ENCODE results near the gene MYL10. TPM values are rescaled to one million over a fixed set of nuclear protein-coding genes. Genes with fewer than 3 reads are reported as not detected.

MYL10 gene
- polyA plus RNA-seq, 1 donor from 2014 or later: not detected

DNA sequence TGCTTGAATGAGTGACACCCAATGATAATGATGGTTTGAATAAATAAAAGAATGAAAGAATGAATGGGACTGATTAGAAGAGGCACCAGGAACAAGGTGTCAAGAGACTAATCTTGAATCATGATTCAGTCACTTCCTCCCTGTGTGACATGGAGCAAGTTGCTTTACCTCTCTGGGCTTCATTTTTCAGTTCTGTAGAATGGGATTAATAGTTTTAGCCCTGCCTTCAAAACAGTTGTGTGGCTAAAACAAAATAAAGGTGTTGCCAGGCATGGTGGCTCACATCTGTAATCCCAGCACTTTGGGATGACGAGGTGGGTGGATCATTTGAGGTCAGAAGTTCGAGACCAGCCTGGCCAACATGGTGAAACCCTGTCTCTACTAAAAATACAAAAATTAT is 37.6 kb downstream of the MYL10 start:
- no peak overlapping the region for H3K9ac ChIP-seq (ENCODE audit: low read length)
- H2AFZ ChIP-seq (ENCODE audit: low read depth, low read length): no peak overlapping the region
- H3F3A ChIP-seq (ENCODE audit: insufficient read depth, low read length, poor library complexity, severe bottlenecking): no peaks in the 10 kb centered on the region
- H3K9me2 ChIP-seq (ENCODE audit: insufficient read depth, low read length): no peaks in the 10 kb centered on the region
- H3K27me3 ChIP-seq (ENCODE audit: insufficient read depth, low read depth, low read length): no peaks in the 10 kb centered on the region
- H3K36me3 ChIP-seq (ENCODE audit: insufficient read depth, low read length): no peaks in the 10 kb centered on the region
- H3K27ac ChIP-seq (ENCODE audit: low read length): no peak overlapping the region
- no peak for TF ChIP-seq EP300 (conservative IDR thresholded peaks at IDR 0.05; ENCODE audit: poor library complexity, severe bottlenecking)
- no peak for TF ChIP-seq SMC3 (conservative IDR thresholded peaks at IDR 0.05; ENCODE audit: poor library complexity)
- TF ChIP-seq CTCF (IDR thresholded peaks at IDR 0.05; ENCODE audit: poor library complexity, severe bottlenecking): no peak
- no peak for TF ChIP-seq EZH2 (IDR thresholded peaks at IDR 0.05; ENCODE audit: borderline replicate concordance, insufficient read depth, low read length, poor library complexity, severe bottlenecking)
- no peak for TF ChIP-seq MXI1 (conservative IDR thresholded peaks at IDR 0.05; ENCODE audit: poor library complexity, severe bottlenecking)
- TF ChIP-seq, protein P1, sequence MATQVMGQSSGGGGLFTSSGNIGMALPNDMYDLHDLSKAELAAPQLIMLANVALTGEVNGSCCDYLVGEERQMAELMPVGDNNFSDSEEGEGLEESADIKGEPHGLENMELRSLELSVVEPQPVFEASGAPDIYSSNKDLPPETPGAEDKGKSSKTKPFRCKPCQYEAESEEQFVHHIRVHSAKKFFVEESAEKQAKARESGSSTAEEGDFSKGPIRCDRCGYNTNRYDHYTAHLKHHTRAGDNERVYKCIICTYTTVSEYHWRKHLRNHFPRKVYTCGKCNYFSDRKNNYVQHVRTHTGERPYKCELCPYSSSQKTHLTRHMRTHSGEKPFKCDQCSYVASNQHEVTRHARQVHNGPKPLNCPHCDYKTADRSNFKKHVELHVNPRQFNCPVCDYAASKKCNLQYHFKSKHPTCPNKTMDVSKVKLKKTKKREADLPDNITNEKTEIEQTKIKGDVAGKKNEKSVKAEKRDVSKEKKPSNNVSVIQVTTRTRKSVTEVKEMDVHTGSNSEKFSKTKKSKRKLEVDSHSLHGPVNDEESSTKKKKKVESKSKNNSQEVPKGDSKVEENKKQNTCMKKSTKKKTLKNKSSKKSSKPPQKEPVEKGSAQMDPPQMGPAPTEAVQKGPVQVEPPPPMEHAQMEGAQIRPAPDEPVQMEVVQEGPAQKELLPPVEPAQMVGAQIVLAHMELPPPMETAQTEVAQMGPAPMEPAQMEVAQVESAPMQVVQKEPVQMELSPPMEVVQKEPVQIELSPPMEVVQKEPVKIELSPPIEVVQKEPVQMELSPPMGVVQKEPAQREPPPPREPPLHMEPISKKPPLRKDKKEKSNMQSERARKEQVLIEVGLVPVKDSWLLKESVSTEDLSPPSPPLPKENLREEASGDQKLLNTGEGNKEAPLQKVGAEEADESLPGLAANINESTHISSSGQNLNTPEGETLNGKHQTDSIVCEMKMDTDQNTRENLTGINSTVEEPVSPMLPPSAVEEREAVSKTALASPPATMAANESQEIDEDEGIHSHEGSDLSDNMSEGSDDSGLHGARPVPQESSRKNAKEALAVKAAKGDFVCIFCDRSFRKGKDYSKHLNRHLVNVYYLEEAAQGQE (IDR thresholded peaks at IDR 0.05; ENCODE audit: borderline replicate concordance): no peak
- TF ChIP-seq POLR2AphosphoS5 (IDR thresholded peaks at IDR 0.05): no peak
- no peak overlapping the region for H3K4me2 ChIP-seq (ENCODE audit: low read length)
- H3K9me3 ChIP-seq (ENCODE audit: low read length): no peaks in the 10 kb centered on the region
- no peaks in the 10 kb centered on the region for H3K79me2 ChIP-seq (replicated peaks; ENCODE audit: insufficient read depth, low read length)
- no peaks in the 10 kb centered on the region for H4K20me1 ChIP-seq (ENCODE audit: insufficient read depth)
- no peak overlapping the region for H3K4me3 ChIP-seq (ENCODE audit: low read length)

DNA sequence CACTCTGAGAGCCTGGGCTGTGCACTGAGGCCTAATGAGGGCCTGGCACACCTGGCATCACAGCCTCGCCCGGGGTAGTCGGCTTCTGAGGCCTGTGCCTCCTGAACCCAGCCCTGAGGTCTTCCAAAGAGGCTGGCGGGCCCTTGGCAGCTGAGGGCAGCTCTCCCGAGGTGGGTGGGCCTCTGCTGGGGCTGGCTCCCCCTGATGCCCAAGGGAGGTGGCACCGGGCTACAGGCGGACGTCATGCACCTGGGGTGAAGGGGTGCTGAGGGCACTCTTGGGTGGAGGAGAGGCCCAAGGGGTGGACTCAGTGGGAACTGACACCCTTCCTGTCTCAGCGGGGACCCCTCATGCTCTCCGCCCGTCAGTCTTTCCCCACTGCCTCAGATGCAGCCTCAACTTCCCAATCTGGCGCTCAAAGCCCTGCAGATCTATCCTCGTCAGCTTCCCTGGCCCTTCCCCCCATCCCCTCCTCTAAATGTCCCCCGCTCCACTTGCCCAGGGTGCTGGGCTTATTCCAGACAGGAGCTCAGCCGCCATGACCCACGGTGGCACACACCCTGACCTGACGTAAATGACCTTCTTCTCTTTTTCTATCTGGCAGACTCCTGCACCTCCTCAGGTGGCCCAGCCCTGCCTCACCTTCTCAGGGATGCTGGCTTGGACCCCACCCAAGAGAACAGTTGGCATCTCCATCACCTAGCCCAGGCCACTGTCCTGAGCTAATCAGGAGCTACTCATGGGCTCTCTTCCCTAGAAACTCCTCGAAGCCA is 38.2 kb downstream of the MYL10 start:
- H3K27ac ChIP-seq (ENCODE audit: low read length): no peak overlapping the region
- H2AFZ ChIP-seq (ENCODE audit: low read depth, low read length): no peak overlapping the region
- no peaks in the 10 kb centered on the region for H3K27me3 ChIP-seq (ENCODE audit: insufficient read depth, low read depth, low read length)
- TF ChIP-seq EP300 (conservative IDR thresholded peaks at IDR 0.05; ENCODE audit: poor library complexity, severe bottlenecking) (no peak), SMC3 (conservative IDR thresholded peaks at IDR 0.05; ENCODE audit: poor library complexity) (no peak), POLR2AphosphoS5 (IDR thresholded peaks at IDR 0.05) (no peak), TAF1 (IDR thresholded peaks at IDR 0.05; ENCODE audit: low read depth) (no peak), RAD21 (conservative IDR thresholded peaks at IDR 0.05) (no peak), EZH2 (IDR thresholded peaks at IDR 0.05; ENCODE audit: borderline replicate concordance, insufficient read depth, low read length, poor library complexity, severe bottlenecking) (no peak), MXI1 (conservative IDR thresholded peaks at IDR 0.05; ENCODE audit: poor library complexity, severe bottlenecking) (no peak), CTCF (IDR thresholded peaks at IDR 0.05; ENCODE audit: poor library complexity, severe bottlenecking) (no peak)
- TF ChIP-seq, protein P1 (IDR thresholded peaks at IDR 0.05; ENCODE audit: borderline replicate concordance): no peak
- no peaks in the 10 kb centered on the region for H3K36me3 ChIP-seq (ENCODE audit: insufficient read depth, low read length)
- H3K4me3 ChIP-seq (ENCODE audit: low read length): no peak overlapping the region
- H3K9ac ChIP-seq (ENCODE audit: low read length): no peak overlapping the region
- H3K4me2 ChIP-seq (ENCODE audit: low read length): no peak overlapping the region
- no peaks in the 10 kb centered on the region for H4K20me1 ChIP-seq (ENCODE audit: insufficient read depth)
- no peaks in the 10 kb centered on the region for H3K9me2 ChIP-seq (ENCODE audit: insufficient read depth, low read length)
- H3F3A ChIP-seq (ENCODE audit: insufficient read depth, low read length, poor library complexity, severe bottlenecking): no peaks in the 10 kb centered on the region
- no peaks in the 10 kb centered on the region for H3K79me2 ChIP-seq (replicated peaks; ENCODE audit: insufficient read depth, low read length)
- no peaks in the 10 kb centered on the region for H3K9me3 ChIP-seq (ENCODE audit: low read length)

All from neural cell (in vitro differentiated cells).